Activated naive CD8-positive, alpha-beta T cell treated with anti-CD3 and anti-CD28 coated beads for 36 hours (primary cell): ENCODE data around the gene SLC7A6OS. TPM values are rescaled to one million over a fixed set of nuclear protein-coding genes. Genes with fewer than 3 reads are reported as not detected.
"Not testable (repeated sequence)": the region's sequence is repeated elsewhere in the genome, so short reads cannot be mapped to it uniquely, and the experiment has no call there.

Source experiments
- DNase-seq: peaks from one replicate; pipeline ENCODE4 v3.0.0; 2021
- H3K27ac Mint-ChIP-seq: one replicate; pipeline ENCODE4 v1.8.0; 2022; ENCODE audit warnings: mild to moderate bottlenecking, moderate library complexity, mixed read lengths
- H3K27me3 Mint-ChIP-seq: one replicate; pipeline ENCODE4 v1.8.0; 2022; ENCODE audit warnings: mild to moderate bottlenecking, mixed read lengths
- H3K36me3 Mint-ChIP-seq: one replicate; pipeline ENCODE4 v1.8.0; 2021; ENCODE audit warnings: mild to moderate bottlenecking, mixed read lengths
- H3K4me1 Mint-ChIP-seq: one replicate; pipeline ENCODE4 v1.8.0; 2021; ENCODE audit warnings: mixed read lengths
- H3K4me3 Mint-ChIP-seq: one replicate; pipeline ENCODE4 v1.8.0; 2022; ENCODE audit warnings: mild to moderate bottlenecking, moderate library complexity, mixed read lengths
- H3K9me3 Mint-ChIP-seq: one replicate; pipeline ENCODE4 v1.8.0; 2022; ENCODE audit warnings: mixed read lengths
- total RNA-seq, 2 experiments: library from RNA; stranded (reverse); gene quantifications; one replicate each; pipeline ENCODE4 v1.2.3, GENCODE V29; 2021

SLC7A6OS gene
- total RNA-seq, 2 experiments from 2014 or later, result 23.0 to 23.3 TPM

DNA sequence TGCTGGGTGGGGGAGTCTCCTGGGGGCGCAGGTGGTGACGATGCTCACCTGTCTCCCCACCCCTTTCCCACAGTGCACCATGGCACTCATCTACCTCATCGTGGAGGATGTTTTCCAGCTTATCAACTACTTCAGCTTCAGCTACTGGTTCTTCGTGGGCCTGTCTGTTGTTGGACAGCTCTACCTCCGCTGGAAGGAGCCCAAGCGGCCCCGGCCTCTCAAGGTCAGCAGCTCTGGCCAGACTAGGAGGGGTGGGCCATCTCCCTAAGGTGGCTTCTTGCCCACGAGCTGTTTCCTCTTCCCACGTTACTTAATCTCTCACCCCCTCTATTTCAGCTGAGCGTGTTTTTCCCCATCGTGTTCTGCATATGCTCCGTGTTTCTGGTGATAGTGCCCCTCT is 14.5 kb downstream of the SLC7A6OS start:
- Mint-ChIP-seq H3K27ac (peak overlapping the region; percentile 25), H3K27me3 (no peaks in the 10 kb centered on the region), H3K9me3 (no peaks in the 10 kb centered on the region), H3K36me3 (peaks cover 33% of the 10 kb centered on the region), H3K4me1 (peaks cover 24% of the 10 kb centered on the region), H3K4me3 (no peak overlapping the region)
- no peak for DNase-seq

DNA sequence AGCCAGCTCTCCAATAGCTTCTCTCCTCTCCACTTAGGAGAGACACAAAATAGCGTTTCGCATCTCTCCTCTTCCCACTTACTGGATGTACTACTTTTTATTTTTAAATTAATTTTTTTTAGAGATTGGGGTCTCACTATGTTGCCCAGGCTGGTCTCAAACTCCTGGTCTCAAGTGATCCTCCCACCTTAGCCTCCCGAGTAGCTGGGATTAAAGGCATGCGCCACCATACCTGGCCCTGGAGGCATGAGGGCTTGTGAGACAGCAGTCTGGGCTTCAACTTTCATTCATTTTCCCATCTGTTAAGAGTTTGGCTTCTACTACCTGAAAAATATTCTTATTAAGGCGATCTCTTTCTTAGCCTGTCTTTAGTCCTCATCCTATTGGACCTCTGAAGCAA is 18.3 kb downstream of the SLC7A6OS start:
- H3K4me1 Mint-ChIP-seq, result peaks cover 54% of the 10 kb centered on the region
- H3K27me3 Mint-ChIP-seq, result no peaks in the 10 kb centered on the region
- peak overlapping the region; percentile 96 for H3K27ac Mint-ChIP-seq
- no peaks in the 10 kb centered on the region for H3K9me3 Mint-ChIP-seq
- no peak for DNase-seq
- H3K36me3 Mint-ChIP-seq, result peaks cover 48% of the 10 kb centered on the region
- no peak overlapping the region for H3K4me3 Mint-ChIP-seq

DNA sequence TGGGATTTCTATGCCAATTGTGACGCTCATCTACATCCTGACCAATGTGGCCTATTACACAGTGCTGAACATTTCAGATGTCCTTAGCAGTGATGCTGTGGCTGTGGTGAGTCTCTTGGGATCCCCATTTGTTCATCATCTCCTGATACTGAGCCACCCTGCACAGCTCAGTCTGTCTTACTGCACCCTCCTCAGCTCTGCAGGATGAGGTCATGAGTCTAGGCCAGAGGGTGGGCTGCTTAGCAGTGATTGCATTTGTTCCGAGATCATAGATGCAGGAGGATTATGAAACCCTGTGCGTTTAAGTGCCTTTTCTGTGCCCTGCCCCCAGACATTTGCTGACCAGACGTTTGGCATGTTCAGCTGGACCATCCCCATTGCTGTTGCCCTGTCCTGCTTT is 19.5 kb downstream of the SLC7A6OS start:
- H3K36me3 Mint-ChIP-seq, result peaks cover 53% of the 10 kb centered on the region
- no peak overlapping the region for H3K4me3 Mint-ChIP-seq
- H3K27me3 Mint-ChIP-seq, result no peaks in the 10 kb centered on the region
- peaks cover 1% of the 10 kb centered on the region for H3K9me3 Mint-ChIP-seq
- no peak for DNase-seq
- H3K4me1 Mint-ChIP-seq, result peaks cover 66% of the 10 kb centered on the region
- peak overlapping the region; percentile 96 for H3K27ac Mint-ChIP-seq

DNA sequence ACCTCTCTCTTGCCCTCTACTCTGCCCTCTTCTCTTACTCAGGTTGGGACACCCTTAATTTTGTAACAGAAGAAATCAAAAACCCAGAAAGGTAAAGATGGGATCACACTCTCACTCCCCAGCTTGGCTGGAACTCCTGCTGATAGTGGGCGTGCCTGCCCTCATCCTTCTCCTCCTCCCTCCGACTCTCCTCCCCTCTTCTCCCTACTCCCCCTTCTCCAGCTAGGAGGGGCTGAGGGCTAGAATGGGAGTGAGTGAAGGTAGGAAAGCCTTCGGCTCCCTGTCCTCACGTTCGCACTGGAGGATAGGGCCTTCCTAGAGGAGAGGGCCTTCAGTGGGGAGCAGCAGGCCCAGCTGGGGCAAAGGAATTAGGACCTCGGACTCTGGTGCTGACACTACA is 20.3 kb downstream of the SLC7A6OS start:
- Mint-ChIP-seq H3K4me1 (peaks cover 73% of the 10 kb centered on the region), H3K27ac (peak overlapping the region; percentile 96), H3K27me3 (no peaks in the 10 kb centered on the region), H3K36me3 (peaks cover 55% of the 10 kb centered on the region), H3K9me3 (peaks cover 1% of the 10 kb centered on the region), H3K4me3 (peak overlapping the region; percentile 57)
- no peak for DNase-seq

DNA sequence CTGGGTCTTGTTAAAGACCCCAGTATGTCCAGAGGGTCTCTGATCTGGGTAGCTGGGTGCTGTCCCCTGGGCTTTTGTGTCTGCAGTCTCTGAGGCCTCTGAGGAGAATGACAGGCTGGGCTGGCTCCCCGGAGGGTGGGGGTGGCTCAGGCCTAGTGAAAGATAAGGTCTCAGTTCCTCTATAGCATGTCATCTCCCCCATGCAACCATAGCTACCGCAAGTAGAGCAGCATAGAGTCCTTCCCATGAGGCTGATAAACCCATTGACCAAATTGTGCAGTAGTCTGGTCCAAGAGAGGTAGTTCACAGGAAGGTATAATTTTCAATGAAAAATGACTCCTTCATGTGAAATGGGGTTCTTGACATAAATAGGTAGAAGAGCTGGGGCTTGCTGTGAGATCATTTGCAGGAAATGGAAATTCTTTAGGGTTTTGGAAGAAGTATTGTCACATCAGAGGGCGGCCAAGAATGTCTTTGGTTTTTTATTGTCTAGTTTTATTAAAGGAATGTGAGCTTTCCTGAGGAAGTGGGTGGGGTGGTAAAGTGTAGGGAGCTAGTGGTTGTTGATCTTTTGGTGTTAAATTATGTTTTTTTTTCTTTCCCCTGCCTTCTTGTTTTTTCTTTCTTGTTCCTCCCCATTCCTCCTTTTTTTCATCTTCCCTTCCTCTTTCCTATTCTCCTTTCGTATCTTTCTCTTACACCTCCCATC is 21.0 kb downstream of the SLC7A6OS start:
- H3K27ac Mint-ChIP-seq, result peak overlapping the region; percentile 96
- H3K36me3 Mint-ChIP-seq, result peaks cover 57% of the 10 kb centered on the region

DNA sequence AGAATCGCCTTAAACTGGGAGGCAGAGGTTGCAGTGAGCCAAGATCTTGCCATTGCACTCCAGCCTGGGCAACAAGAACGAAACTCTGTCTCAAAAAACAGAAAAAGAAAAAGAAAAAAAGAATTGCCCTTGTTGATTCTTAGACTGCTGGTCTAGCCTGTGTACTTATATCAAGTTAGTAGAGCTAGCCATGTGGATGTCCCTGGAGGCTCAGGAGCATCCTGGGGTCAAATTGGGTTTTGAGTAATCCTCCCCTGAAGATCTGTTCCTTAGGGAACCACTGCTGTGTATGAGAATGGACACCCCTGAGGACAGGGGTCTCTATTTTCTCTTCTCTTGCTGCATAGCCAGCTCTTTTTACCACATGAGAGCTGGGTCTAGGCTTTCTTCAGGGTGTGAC is 21.5 kb downstream of the SLC7A6OS start:
- Mint-ChIP-seq H3K9me3 (peaks cover 1% of the 10 kb centered on the region), H3K4me1 (peaks cover 85% of the 10 kb centered on the region), H3K36me3 (peaks cover 57% of the 10 kb centered on the region), H3K4me3 (peak overlapping the region; percentile 2), H3K27ac (peak overlapping the region; percentile 96), H3K27me3 (no peaks in the 10 kb centered on the region)
- no peak for DNase-seq

More for the DNA sequence above, 21.0 kb downstream of the SLC7A6OS start:
- Mint-ChIP-seq H3K4me3 (peak overlapping the region; percentile 57), H3K9me3 (peaks cover 1% of the 10 kb centered on the region), H3K4me1 (peaks cover 80% of the 10 kb centered on the region), H3K27me3 (no peaks in the 10 kb centered on the region)
- peak; percentile 73 for DNase-seq

DNA sequence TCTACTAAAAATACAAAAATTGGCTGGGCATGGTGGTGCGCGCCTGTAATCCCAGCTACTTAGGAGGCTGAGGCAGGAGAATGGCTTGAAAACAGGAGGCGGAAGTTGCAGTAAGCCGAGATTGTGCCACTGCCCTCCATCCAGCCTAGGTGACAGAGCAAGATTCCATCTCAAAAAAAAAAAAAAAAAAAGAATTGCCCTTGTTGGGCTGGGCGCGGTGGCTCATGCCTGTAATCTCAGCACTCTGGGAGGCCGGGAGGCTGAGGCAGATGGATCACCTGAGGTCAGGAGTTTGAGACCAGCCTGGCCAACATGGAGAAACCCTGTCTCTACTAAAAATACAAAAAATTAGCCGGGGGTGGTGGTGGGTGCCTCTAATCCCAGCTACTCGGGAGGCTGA is 21.9 kb downstream of the SLC7A6OS start:
- Mint-ChIP-seq H3K36me3 (peaks cover 56% of the 10 kb centered on the region), H3K4me1 (peaks cover 89% of the 10 kb centered on the region), H3K27ac (peak overlapping the region; percentile 96)
- H3K27me3 Mint-ChIP-seq, H3K4me3 Mint-ChIP-seq, H3K9me3 Mint-ChIP-seq, DNase-seq: not testable (repeated sequence)

DNA sequence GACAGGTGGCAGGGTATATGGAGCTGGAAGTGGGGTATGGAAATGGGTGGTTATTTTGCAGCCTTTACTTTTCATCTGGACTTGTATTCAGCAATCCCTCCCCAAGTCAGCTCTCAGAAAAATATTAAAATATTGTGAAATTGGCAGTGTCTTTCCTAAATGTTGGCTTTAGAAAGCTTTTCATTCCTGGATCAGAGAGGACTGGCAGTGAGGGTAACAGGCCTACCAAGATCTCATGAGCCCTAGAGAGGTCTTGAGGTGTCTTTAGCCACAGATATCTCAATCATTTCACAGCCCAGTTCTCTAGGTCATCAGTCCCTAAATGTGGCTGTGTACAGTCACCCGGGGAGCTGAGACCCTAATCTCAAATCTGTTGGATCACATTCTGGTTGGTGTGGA is 22.5 kb downstream of the SLC7A6OS start:
- Mint-ChIP-seq H3K27me3 (no peaks in the 10 kb centered on the region), H3K4me1 (peaks cover 91% of the 10 kb centered on the region), H3K36me3 (peaks cover 56% of the 10 kb centered on the region), H3K4me3 (no peak overlapping the region), H3K27ac (peak overlapping the region; percentile 96), H3K9me3 (peaks cover 1% of the 10 kb centered on the region)
- no peak for DNase-seq

DNA sequence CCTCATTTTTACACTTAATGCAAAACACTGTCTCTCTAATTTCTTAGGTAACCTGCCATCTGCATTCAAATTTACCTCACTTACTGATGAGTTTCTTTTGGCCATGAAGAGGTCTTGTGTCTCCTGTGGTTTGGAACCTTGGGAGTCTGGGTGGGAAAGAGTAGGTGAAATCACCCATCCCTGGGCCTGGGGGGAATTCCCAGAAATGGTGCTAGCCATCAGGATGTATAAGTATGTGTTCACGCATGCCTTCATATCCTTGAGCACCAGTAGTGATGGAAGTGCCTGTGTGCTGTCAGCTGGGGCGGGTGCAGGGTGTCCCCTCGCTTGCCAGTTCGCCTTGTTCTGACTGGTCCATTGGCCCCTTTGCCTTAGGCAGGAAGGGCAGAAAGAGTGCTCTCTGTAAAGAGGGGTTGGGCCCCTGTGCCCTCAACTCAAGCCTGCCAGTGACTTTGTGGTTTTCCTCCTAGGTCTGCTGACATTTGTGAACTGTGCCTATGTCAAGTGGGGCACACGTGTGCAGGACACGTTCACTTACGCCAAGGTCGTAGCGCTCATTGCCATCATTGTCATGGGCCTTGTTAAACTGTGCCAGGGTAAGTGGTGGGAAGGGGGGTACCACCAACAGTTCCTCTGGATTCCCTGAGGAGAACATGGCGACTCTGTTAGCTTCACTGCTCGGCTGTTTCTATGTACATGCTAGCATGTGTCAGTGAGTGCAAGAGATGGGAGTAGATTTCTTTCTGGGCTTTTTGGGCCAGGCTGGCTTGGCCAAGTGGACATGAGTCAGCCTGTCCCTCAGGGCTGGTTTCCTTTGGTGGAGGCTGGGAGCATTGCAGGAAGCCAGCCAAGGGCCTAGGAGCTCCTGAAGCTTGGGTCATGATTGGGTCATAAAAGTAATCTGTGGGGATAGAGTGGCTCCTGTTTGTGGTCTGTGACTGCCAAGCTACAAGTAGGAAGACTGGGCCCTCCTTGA is 23.2 kb downstream of the SLC7A6OS start:
- DNase-seq, result peak; percentile 36
- H3K4me1 Mint-ChIP-seq, result peaks cover 93% of the 10 kb centered on the region
- H3K27ac Mint-ChIP-seq, result peak overlapping the region; percentile 96
- no peaks in the 10 kb centered on the region for H3K27me3 Mint-ChIP-seq
- peaks cover 1% of the 10 kb centered on the region for H3K9me3 Mint-ChIP-seq
- peaks cover 59% of the 10 kb centered on the region for H3K36me3 Mint-ChIP-seq
- H3K4me3 Mint-ChIP-seq, result peak overlapping the region; percentile 26

DNA sequence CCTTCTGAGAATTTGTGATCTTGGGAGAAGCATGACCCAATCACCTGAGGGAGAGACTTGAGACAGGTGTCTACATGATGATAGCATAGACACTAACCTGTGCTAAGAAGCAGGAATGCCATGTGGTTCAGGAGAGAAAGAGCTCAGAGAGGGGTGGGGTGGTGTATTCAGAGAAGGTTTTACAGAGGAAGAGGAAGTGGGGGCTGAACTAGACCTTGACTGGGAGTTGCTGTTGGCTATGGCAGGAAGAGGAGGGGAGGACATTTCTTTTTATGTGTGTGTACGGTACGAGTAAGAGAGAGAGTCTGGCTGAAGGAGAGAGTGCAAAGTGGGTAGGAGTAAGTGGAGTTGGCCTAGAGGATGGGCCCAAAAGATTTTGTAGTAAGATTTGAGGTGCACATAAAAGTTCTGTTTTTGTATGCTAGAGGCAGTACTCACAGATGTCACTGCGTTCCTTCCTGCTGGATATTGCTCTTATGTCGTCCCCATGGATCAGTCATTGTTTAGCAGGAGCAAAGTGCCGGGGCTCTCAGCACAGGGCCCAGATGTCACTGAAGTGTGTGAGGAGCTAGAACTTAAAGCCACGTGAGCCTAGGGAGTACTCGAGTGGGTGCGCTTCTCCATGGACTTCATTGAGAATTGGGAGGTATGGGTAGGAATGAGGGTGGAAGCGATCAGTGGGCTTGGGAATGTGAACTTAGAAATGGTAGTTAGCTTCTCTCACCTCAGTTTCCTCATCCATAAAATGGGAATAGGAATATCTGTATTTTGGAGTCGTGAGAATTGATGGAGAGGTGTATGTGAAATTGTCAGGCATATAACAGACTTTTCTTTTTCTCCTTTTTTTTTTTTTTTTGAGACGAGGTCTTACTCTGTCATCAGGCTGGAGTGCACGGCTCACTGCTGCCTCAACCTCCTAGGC is 24.3 kb downstream of the SLC7A6OS start:
- Mint-ChIP-seq H3K27ac (peak overlapping the region; percentile 96), H3K36me3 (peaks cover 63% of the 10 kb centered on the region), H3K27me3 (no peaks in the 10 kb centered on the region), H3K9me3 (peaks cover 1% of the 10 kb centered on the region), H3K4me3 (peak overlapping the region; percentile 67), H3K4me1 (peaks cover 95% of the 10 kb centered on the region)
- no peak for DNase-seq

DNA sequence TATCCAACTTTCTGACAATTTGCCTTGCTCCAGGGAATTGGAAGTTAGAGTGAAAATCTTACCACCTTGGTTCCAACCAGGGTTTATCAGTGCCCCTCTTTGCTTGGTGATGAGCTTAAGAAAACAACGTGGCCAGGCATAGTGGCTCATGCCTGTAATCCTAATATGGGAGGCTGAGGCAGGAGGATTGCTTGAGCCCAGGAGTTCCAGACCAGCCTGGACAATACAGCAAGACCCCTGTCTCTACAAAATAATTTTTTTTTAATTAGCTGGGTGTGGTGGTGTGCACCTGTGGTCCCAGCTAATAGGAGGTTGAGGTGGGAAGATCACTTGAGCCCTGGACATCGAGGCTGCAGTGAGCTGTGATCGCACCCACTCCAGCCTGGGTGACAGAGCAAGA is 25.1 kb downstream of the SLC7A6OS start:
- Mint-ChIP-seq H3K9me3 (peaks cover 1% of the 10 kb centered on the region), H3K27ac (peak overlapping the region; percentile 96), H3K4me3 (peak overlapping the region; percentile 4), H3K4me1 (peaks cover 95% of the 10 kb centered on the region), H3K27me3 (no peaks in the 10 kb centered on the region), H3K36me3 (peaks cover 63% of the 10 kb centered on the region)
- no peak for DNase-seq

DNA sequence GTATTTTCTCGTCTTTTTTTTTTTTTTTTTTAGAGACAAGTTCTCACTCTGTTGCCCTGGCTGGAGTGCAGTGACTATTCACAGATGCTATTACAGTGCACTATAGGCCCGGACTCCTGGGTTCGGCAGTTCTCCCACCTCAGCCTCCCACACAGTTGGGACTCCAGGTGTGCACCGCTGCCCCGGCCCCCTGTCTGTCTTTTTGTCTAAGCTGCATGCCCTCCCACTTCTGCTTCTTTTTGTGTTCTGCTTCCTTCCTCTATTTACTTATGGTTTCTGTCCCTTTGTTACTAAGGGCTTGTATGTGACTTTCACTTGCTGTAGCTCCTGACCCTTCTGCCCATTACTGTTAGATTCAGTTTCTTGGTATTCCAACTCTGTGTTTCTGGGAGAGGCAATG is 25.9 kb downstream of the SLC7A6OS start:
- Mint-ChIP-seq H3K4me1 (peaks cover 90% of the 10 kb centered on the region), H3K27ac (peak overlapping the region; percentile 96), H3K27me3 (no peaks in the 10 kb centered on the region), H3K36me3 (peaks cover 60% of the 10 kb centered on the region), H3K9me3 (peaks cover 1% of the 10 kb centered on the region), H3K4me3 (peak overlapping the region; percentile 49)
- no peak for DNase-seq

DNA sequence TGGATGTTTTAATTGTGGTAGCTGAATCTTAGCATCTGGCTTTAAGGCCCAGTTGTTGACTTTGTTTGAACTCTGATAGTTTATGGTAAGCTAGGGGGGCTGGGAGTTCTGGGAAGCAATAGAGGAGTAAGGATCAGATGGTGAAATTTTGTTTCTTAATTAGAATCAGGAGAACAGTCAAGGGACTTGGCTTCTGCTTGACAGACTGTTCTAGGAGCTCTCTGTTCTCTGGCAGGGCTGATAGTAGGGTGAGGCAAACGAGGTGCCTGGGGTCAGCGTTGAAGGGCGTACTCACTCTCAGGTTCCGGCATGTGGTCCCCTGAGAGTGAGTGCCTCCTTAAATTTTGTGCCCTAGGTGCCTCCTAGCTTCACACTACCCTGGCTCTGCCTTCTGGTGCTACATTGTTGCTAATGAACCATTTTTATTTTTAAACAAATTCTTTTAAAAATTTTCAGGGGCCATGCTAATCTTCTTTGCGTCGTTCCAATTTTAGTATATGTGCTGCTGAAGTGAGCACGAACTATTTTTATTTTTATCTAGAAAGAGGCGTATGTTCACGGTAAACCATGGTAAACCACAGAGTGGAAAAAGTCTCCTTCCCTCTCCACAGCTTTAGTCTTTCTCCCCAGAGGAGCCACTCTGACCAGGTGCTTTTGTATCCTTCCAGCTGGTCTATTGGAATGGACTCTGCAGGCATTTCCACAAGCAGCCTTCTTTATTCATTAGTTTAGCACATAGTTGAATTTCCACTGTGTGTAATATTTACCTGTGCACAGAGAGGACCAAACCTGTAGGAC is 26.7 kb downstream of the SLC7A6OS start:
- no peaks in the 10 kb centered on the region for H3K27me3 Mint-ChIP-seq
- peak overlapping the region; percentile 96 for H3K27ac Mint-ChIP-seq
- peaks cover 65% of the 10 kb centered on the region for H3K36me3 Mint-ChIP-seq
- no peak for DNase-seq
- peaks cover 87% of the 10 kb centered on the region for H3K4me1 Mint-ChIP-seq
- peaks cover 1% of the 10 kb centered on the region for H3K9me3 Mint-ChIP-seq
- peak overlapping the region; percentile 49 for H3K4me3 Mint-ChIP-seq

DNA sequence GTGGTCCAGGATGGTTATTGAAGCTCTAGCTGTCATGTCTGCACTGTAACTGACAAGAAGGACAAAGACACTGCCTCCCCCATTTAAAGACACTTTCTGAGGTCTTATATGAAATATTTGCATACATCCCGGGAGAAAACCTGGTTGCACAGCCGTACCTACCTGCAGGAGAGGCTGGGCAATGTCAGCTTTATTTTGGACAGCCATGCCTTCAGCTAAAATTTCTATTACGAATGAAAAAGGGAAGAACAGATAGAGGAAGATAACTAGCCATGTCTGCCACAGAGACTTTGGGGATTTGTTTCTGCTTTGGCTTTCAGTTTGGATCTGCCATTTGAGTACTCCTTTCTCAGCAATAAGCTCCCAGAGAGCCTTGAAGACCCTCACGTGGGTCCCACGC is 27.4 kb downstream of the SLC7A6OS start:
- H3K27ac Mint-ChIP-seq, result peak overlapping the region; percentile 96
- H3K9me3 Mint-ChIP-seq, result peaks cover 1% of the 10 kb centered on the region
- H3K27me3 Mint-ChIP-seq, result no peaks in the 10 kb centered on the region
- DNase-seq, result no peak
- peak overlapping the region; percentile 49 for H3K4me3 Mint-ChIP-seq
- peaks cover 65% of the 10 kb centered on the region for H3K36me3 Mint-ChIP-seq
- peaks cover 85% of the 10 kb centered on the region for H3K4me1 Mint-ChIP-seq
